Ureter (tissue), 1 donor: ENCODE measurements around the gene SLC25A4. TPM values are rescaled to one million over a fixed set of nuclear protein-coding genes. Genes with fewer than 3 reads are reported as not detected.
"Not testable (repeated sequence)": the region's sequence is repeated elsewhere in the genome, so short reads cannot be mapped to it uniquely, and the experiment has no call there.

Source experiments
- DNase-seq: peaks from one replicate; pipeline ENCODE4 v3.0.0-alpha.2; 2020; ENCODE audit warnings: low spot score
- total RNA-seq: library from RNA; stranded (reverse); gene quantifications from one replicate; pipeline ENCODE4 v1.2.4, GENCODE V29; 2023
- donor health status: DM: yes; HTN: yes; CAD: no.

The SLC25A4 gene
- total RNA-seq, 1 donor from 2014 or later = 28.0 TPM

DNA sequence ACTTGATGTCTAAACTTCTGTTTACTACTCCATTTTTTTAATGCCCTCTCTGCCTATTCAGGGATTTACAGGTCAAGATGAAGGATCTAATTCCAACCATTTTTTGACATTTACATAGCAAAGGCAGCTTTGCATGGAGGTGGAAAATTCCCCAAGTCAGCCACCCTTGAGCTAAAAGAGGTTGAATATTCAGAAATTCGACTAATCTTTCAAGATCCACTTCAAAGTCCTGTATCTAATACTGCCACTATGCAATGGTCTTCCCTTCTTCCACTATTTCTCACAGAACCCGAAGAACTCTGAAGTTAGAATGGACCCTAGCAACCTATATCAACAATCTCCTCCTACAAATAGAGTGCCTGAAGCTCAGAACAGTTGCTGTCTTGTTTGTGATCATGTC is 39.2 kb downstream of the SLC25A4 start:
- DNase-seq = no peak

DNA sequence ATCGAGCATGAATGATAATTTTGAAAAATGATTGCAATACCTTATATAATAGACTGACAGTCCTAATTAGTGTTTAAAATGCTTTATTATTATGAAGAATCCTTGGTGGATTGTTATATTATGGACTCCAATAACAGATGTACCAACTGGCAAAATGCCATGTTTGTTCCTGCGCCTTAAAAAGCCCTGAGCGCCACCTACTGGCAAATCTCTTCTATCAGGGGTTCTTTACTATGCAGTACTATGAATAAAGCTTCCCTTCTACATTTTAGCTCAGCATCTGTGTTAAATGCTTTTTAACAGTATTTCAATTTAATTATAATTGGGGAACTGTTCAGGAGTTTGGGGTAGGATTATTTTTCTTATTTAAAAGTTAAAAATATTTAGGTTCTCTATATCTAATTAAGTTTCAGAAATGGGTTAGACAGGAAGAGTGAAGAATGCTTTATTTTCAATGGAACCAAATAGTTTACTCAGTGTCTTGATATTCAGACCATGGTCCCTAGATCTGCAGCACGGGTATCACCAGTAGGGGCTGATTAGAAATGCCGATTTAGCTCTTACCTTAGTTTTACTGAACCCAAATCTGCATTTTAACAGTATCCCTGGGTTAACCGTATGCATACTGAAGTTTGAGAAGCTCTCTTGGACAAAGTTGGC is 40.7 kb downstream of the SLC25A4 start:
- peak; percentile 84 for DNase-seq

DNA sequence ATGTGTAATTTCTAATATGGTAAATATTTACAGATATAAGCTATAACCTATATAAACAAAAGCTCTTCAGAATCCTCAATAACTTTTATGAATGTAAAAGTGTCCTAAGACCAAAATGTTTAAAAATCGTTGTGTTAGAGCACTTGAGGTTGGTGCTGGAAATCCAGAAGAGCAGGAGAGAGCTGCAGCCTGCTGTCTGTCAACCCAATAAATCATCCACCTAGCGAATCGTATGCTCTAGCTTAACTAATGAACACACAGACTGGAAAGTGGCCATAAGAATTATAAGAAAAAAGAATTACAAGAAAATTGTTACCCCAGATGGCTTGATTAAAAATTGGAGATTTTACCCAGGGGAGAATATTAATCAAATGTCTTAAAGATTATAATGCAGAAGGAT is 43.7 kb downstream of the SLC25A4 start:
- DNase-seq = no peak

DNA sequence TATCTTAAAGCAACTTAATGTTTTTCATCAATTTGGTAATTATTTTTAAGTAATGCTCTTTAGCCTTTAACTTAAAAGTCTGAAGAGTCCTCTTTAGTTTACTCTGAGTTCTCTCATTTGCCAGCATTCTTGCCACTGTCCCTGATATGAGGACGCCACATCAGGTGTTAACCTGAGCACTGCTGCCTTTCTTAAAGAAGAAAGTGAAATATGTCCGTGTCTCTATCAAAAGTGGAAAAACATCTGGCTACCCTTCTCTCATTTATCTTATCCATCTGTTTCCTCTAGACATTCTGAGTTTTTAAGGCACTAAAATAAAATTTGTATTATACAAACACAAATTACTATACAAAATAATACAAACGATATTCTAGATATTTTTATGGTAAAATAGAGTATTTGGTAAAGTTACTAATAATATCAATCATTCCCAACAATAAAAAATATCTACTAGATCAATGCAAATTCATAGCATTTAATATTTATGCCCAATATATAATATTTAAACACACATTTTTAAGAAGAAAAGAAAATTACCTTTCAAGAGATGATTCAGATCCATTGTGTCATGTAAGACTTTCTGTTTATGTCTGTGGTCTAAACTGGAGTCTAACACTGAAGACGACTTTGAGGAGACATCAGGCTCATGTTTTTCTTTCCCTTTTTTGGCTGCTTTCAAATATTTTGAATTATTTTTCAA is 46.7 kb downstream of the SLC25A4 start:
- no peak for DNase-seq

DNA sequence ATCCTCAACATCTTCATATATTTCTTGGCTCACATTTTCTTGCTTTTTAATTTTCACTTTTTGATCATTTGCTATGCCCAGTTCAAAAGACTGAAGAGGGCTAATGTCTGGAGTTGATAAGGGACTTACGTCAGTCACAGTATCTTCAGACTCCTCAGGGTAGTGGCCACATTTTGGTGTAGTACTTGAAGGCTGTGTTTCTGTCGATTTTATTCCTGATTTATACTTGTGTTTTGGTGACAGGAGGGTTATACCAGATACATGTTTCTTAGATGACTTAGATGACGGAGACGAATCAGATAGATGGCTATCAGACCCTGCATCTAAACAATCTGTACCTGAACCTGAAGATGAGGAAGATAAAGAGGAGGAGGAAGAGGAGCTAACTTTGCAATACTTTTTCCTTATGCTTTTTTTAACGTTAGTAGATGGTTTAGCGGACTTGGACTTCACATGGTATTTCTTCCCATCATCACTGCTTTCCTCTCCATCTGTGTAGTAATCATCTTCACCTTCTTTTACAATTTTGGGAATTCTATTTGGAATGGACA is 47.3 kb downstream of the SLC25A4 start:
- DNase-seq = no peak

DNA sequence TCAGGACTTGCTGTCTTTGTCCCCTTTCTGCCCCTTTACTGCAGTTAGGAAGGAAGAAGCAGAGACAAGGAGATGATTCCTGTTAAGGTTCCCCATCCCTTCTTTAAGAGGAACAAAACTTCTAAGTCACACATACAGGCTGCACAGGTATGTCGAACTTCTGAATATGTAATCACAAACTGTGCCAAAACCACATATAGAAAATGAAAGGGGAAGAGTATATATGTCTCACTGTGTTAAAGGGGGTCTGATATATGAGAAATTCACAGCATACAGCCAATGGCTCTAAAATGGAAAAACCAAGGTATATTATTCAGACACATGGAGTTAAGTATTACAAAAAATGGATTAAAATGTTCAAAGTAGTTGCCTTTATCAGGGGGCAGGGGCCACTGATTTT is 49.0 kb downstream of the SLC25A4 start:
- DNase-seq = no peak

DNA sequence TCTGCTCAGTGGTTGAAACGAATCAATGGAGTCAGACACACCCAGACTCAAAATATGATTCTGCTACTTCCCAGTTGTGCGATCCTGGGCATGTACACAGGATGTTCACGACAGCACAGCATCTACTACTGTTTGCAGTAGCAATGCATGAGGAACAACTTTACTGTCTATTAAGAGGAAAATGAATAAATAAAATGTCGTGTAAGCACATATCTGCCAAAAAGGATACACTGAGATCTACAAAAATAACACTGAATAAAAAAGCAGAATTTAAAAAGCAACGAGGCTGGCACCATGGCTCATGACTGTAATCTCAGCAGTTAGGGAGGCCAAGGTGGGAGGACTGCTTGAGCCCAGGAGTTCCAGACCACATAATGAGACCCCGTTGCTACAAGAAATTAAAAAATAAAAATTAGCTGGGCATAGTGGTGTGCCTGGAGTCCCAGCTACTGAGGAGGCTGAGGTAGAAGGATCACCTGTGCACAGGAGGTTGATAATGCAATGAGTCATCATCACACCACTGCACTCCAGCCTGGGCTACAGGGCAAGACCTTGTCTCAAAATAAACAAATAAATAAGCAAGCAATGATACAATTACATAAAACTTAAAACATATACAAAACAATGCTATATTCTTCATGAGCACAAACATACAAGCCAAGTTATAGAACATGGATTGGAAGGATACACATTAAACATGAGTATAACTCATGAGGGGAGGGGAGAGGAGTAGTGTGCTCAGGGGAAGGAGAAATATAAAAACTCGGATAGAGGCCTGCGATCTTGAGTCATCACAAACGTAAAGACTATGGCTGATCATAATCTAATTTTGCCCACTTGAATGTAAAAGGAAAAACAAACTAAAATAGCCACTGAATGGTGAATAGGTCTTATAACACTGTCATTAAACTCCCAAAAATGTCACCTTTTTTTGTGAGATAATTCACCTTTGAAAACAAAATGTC is 52.1 kb downstream of the SLC25A4 start:
- no peak for DNase-seq

DNA sequence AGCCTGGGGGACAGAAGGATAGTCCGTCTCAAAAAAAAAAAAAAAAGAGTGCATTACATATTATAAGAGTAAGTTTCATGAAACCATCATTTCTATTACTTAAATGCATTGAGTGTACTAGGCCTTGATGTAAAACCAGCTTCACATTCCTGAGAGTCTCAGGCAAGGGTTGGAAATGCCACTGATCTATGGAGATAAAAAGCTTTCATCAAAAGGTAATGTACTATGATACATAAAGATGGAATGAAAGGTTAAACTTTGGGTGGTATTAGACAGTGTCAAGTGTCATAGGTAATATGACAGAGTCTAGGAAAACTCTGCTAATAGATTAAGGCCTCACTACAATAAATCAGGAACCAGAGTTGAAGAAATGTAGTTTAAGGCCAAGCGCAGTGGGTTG is 53.4 kb downstream of the SLC25A4 start:
- no peak for DNase-seq

DNA sequence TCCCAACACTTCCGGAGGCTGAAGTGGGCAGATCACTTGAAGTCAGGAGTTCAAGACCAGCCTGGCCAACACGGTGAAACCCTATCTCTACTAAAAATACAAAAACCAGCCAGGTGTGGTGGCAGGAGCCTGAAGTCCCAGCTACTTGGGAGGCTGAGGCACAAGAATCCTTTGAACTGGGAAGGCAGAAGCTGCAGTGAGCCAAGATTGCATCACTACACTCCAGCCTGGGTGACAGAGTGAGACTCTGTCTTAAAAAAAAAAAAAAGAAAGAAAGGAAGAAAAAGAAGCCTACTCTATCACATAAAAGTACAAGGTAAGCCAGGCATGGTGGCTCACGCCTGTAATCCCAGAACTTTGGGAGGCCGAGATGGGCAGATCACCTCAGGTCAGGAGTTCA is 55.1 kb downstream of the SLC25A4 start:
- DNase-seq = not testable (repeated sequence)

Other genes starting within 250 kb of the SLC25A4 start
- not detected for gene HELT, start 124.8 kb upstream of the SLC25A4 start, total RNA-seq
- gene CFAP97, start 60.7 kb downstream of the SLC25A4 start, total RNA-seq = 49.3 TPM
- gene SNX25, start 66.3 kb downstream of the SLC25A4 start, total RNA-seq = 17.4 TPM